Measurements from ENCODE around the gene SLC9A8.

SLC9A8 gene

GRCh38 chr20:49790077-49790798, 22.4 kb upstream of the SLC9A8 start:
- DNase-seq (ENCODE audit: low read depth): no peak
- TF ChIP-seq CTCF (IDR thresholded peaks at IDR 0.05; ENCODE audit: insufficient read depth, low read depth, low read length, missing control alignments): no peak
- no peak overlapping the region for H3K4me3 ChIP-seq (ENCODE audit: low read depth, low read length)

GRCh38 chr20:49791165-49791564, 21.5 kb upstream of the SLC9A8 start:
- DNase-seq (ENCODE audit: low read depth): no peak
- no peak overlapping the region for H3K4me3 ChIP-seq (ENCODE audit: low read depth, low read length)
- no peak for TF ChIP-seq CTCF (IDR thresholded peaks at IDR 0.05; ENCODE audit: insufficient read depth, low read depth, low read length, missing control alignments)

- no peak for DNase-seq (ENCODE audit: low read depth)
- H3K4me3 ChIP-seq (ENCODE audit: low read depth, low read length): no peak overlapping the region
- TF ChIP-seq CTCF (IDR thresholded peaks at IDR 0.05; ENCODE audit: insufficient read depth, low read depth, low read length, missing control alignments): no peak
These were observed 20.6 kb upstream of the SLC9A8 start for GRCh38 chr20:49792006-49792405.

- TF ChIP-seq CTCF (IDR thresholded peaks at IDR 0.05; ENCODE audit: insufficient read depth, low read depth, low read length, missing control alignments): no peak
- DNase-seq (ENCODE audit: low read depth): no peak
These were observed 20.0 kb upstream of the SLC9A8 start for GRCh38 chr20:49792611-49793010.

GRCh38 chr20:49794336-49795134, 18.1 kb upstream of the SLC9A8 start:
- TF ChIP-seq CTCF (IDR thresholded peaks at IDR 0.05; ENCODE audit: insufficient read depth, low read depth, low read length, missing control alignments): no peak
- DNase-seq (ENCODE audit: low read depth): no peak
- H3K4me3 ChIP-seq (ENCODE audit: low read depth, low read length): no peak overlapping the region

More at GRCh38 chr20:49792611-49793010, 20.0 kb upstream of the SLC9A8 start:
- no peak overlapping the region for H3K4me3 ChIP-seq (ENCODE audit: low read depth, low read length)

GRCh38 chr20:49795135-49795424, 17.5 kb upstream of the SLC9A8 start:
- no peak for TF ChIP-seq CTCF (IDR thresholded peaks at IDR 0.05; ENCODE audit: insufficient read depth, low read depth, low read length, missing control alignments)
- DNase-seq (ENCODE audit: low read depth): no peak
- no peak overlapping the region for H3K4me3 ChIP-seq (ENCODE audit: low read depth, low read length)

All from GM12865 (cell line).